GM15510 (cell line): ENCODE measurements around the gene CYP46A1.

Source experiments
- POLR2A ChIP-seq: IDR thresholded peaks from 3 replicates; pipeline ENCODE4 v1.6.1; 2011; ENCODE audit warnings: borderline replicate concordance; ENCODE audit not compliant: insufficient read length; ENCODE audit errors: extremely low read depth

CYP46A1 gene

GRCh38 chr14:99677231-99678140 is 6.6 kb upstream of the CYP46A1 start:
- TF ChIP-seq POLR2A: no peak

- no peak for TF ChIP-seq POLR2A
Observed at GRCh38 chr14:99678198-99678597, 5.9 kb upstream of the CYP46A1 start.

GRCh38 chr14:99679111-99679510 is 5.0 kb upstream of the CYP46A1 start:
- no peak for TF ChIP-seq POLR2A

GRCh38 chr14:99679543-99679942 is 4.6 kb upstream of the CYP46A1 start:
- no peak for TF ChIP-seq POLR2A

- no peak for TF ChIP-seq POLR2A
Observed at GRCh38 chr14:99679996-99680395, 4.1 kb upstream of the CYP46A1 start.

GRCh38 chr14:99681101-99681831 is 2.8 kb upstream of the CYP46A1 start:
- TF ChIP-seq POLR2A: no peak

GRCh38 chr14:99681832-99682148 is 2.3 kb upstream of the CYP46A1 start:
- TF ChIP-seq POLR2A: no peak

- TF ChIP-seq POLR2A: no peak
Observed at GRCh38 chr14:99682809-99683618, 1.1 kb upstream of the CYP46A1 start.

- no peak for TF ChIP-seq POLR2A
Observed at GRCh38 chr14:99684410-99684934, 374 bp downstream of the CYP46A1 start.

GRCh38 chr14:99685151-99685591 is 1.1 kb downstream of the CYP46A1 start:
- TF ChIP-seq POLR2A: no peak

GRCh38 chr14:99685596-99685995 is 1.5 kb downstream of the CYP46A1 start:
- no peak for TF ChIP-seq POLR2A

GRCh38 chr14:99686557-99687283 is 2.6 kb downstream of the CYP46A1 start:
- TF ChIP-seq POLR2A: no peak

GRCh38 chr14:99687284-99688209 is 3.4 kb downstream of the CYP46A1 start:
- TF ChIP-seq POLR2A: no peak
